ENCODE results near the gene STK11.
A peak's percentile ranks its signal among the peaks of the same experiment; 100 is the strongest.

STK11 gene

DNA sequence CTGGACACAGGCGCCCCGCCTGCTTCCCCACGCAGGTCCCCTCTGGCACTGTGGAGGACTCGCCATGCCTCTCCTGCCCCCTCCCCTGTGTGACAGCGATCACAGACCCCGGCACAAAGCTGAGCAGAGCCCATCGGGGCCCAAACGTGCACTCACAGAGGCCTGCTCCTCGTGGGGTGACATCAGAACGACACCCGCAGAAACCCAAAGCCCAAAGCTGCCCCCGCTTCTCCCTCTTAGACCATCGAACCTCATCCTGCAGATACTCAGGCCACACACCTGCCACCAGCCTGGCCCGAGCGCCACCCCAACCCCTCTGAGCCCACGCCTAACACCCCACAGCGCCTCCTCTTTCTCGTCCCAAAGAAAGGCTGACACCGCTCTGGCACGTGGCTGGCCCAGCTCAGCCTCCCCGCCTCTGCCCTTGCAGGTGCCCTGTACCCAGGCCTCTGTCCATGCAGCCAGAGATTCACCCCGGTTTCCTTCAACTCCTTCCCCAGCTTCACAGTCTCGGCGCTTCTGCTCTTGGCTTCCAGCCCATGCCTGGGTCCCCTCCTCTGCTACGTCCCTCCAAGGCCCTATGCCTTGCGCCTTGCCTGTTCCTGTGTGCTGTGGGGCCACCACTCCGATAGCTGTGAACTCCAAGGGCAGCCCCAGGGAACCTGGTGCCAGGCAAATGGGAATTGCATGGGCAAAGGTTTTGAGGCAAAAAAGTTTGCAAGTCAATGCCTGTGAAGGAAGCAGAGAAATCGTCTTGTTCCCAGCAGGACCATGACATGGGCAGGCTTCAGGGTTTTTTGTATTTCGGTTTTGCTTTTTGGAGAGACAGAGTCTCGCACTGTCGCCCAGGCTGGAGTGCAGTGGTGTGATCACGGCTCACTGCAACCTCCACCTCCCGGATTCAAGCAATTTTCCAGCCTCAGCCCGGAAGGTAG is 33.1 kb downstream of the STK11 start:
- DNase-seq: no peak

DNA sequence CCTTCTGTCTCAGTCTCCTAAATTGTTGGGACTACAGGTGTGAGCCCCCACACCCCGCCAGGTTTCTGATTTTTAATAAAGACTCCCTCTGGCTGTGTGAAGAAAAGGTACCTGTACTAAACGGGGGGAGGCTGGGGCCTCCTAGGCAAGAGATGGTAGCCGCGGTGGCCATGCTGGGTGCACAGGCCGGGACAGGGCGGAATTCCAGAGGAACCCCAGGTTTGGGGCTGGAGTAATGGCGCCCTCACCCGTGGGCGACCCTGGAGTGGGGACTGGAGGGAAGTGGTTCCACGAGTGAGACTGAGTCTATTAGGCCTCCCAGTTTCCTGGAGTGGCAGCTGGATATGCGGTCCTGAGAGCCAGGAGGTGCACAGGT is 33.8 kb downstream of the STK11 start:
- no peak for DNase-seq

DNA sequence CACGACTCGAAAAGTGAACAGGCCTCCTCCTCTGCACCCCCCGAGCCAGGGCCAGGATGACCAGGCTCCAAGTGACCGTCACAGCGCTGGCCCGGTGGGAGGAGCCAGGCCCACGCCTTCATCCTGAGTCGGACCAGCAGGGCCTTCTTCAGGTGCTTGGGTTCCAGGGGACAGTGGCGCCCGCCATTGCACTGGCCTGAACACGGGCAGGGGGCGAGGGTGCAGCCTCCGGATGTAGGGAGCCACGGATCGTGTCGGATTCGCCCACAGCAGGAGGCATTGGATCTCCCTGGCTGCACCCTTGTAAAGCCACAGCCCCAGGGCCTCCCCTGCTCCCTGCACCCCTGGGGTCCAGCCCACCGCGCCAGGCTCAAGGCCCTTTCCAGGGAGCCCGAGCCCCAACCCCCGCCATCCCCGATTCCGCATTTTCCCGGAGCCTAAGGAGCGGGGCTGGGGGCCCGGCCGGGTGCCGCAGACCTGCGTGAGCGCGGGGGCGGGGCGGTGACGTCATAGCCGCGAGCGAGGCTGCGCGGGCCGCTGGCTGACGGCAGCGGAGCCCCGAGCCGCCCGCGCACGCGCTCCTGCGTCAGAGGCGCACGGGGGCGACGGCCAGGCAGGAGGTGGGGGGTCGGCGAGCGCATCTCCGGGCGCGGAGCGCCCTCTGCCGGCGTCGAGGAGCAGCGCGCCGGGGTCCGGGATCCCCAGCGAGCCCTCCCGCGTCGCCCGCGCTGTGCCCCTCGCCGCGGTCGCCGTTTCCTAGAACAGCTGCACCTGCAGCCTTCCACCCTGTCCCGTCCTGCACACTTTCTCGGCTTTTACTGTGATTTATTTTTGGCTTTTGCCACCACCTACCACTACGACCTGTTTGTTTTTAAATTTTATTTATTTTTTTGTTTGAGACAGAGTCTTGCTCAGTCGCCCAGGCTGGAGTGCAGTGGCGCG is 34.5 kb downstream of the STK11 start:
- DNase-seq: peak; percentile 96

DNA sequence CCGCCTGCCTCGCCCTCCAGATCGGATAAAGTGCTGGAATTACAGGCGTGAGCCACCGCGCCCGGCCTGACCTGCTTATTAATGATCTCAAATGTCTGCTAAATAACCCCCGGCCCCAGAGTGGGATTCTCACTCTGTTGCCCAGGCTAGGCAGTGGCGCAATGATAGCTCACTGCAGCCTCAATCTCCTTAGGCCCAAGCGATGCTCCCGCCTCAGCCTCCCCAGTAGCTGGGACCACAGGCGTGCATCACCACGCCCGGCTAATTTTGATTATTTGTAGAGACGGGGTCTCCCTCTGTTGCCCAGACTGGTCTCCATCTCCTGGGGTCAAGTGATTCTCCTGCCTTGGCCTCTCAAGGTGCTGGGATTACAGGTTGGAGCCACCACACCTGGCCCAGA is 35.3 kb downstream of the STK11 start:
- DNase-seq: no peak

DNA sequence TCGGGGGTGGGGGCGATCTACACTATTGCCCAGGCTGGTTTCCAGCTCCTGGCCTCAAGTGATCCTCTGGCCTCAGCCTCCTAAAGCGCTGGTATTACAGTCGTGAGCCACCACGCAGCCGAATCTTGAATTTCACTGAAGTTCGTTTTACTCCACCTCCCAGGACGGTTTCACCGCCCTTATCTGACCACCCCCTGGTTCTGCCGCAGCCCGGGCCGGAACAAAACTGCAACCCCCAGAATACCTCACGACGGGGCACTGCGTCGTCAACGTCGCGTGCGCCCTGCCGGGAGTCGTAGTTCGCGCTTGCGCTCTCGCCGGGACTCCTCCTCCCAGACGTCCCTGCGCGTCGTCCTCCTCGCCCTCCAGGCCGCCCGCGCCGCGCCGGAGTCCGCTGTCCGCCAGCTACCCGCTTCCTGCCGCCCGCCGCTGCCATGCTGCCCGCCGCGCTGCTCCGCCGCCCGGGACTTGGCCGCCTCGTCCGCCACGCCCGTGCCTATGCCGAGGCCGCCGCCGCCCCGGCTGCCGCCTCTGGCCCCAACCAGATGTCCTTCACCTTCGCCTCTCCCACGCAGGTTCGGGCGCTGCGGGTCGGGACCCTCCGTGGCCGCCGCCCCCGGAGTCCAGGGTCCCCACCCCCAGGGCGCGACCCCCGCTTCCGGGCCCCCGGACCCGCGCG is 36.0 kb downstream of the STK11 start, which contains the start of gene ATP5F1D:
Gene ATP5F1D, plus strand, starts transcription at position 335 of the 679 bp plus-strand sequence. Its CDS starts 100 bp downstream, at position 435.
- DNase-seq: peak; percentile 97

DNA sequence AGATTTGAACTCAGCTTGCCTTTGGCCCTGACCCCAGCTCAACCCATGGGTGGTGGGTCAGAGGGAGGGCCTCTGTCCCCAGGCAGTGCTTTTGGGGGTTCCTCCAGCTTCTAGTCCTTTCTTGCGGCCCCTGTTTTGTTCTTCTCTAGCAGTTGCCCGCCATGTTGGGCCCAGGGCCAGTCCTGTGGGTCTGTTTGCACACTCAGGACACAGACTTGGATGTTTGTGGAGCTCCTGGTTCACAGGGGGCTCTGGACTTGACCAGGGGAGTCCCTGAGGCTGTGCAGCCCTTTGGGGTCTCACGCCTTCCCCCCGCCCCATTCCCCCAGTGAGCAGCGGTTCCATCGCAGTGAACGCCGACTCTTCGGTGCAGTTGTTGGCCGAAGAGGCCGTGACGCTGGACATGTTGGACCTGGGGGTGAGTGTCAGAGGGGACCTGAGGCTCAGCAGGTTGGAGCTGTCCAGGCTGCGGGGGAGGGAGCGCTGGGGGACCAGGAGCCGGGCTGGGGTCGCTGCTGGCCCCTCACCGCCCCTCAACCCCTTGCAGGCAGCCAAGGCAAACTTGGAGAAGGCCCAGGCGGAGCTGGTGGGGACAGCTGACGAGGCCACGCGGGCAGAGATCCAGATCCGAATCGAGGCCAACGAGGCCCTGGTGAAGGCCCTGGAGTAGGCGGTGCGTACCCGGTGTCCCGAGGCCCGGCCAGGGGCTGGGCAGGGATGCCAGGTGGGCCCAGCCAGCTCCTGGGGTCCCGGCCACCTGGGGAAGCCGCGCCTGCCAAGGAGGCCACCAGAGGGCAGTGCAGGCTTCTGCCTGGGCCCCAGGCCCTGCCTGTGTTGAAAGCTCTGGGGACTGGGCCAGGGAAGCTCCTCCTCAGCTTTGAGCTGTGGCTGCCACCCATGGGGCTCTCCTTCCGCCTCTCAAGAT is 38.5 kb downstream of the STK11 start:
- peak; percentile 81 for DNase-seq

DNA sequence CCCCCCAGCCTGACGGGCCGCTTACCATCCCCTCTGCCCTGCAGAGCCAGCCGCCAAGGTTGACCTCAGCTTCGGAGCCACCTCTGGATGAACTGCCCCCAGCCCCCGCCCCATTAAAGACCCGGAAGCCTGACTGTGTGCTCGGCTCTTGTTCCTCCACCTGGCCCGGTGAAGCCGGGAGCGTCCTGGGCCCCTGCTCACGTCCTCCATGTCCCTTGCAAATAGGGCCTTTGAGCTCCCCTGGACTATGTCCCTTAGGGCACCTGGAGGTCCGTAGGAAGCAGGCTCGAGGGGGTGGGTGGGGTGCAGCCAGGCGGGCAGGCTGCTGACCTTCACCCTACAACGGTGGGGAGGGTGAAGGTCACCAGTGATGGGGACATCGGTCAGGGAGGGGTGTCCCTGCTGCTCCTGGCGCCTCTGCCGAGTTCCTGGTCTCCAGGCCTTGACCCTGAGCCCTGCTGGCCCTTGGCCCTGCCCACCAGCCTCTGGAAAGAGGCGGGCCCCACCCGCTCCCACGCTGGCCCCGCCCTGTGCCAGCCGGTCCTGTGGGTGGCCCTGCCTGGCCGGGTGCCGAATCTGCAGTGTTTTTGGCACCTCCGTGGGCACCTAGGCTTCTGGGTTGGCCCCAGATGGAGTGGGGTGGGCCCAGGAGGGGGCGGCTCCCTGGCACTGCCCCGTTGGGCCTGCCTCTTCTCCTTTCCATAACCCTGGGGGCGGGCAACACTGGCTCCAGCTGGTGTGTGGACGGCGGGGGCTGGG is 39.3 kb downstream of the STK11 start:
- DNase-seq: no peak

DNA sequence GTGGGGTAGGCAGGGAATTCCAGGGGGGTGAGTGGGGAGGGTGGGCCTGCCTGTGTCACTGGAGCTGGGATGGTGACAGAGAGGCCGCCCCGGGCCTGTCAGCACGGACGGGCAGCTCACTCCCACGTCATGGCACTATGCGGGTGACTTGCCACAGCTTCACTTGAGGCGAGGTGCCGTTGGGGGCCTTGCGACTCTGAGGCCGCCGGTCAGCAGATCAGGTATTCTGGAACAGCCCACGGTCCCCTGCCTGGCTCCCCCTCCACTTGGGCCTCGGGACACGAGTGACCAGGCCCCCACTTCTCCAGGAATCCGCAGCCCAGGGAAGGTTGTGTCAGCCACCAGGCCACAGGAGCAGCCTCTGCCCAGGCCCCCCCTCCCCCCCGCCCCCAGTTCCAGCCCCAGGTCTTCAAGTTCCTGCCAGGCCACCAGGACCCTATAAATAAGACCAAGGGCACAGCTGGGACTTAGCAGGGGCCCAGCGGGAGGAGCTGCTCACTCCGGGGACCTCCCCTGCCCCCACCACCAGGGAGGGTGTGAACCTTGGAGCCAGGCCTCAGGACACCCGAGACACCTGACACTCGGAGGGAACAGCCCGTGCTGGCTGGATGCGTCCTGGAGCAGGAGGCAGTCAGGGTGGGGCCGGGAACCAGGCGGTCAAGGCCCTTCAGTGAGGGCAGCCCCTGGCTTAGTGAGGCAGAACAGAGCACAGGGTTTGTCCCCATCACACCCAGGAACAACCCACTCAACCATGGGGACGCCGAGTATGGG is 40.1 kb downstream of the STK11 start:
- peak; percentile 24 for DNase-seq

DNA sequence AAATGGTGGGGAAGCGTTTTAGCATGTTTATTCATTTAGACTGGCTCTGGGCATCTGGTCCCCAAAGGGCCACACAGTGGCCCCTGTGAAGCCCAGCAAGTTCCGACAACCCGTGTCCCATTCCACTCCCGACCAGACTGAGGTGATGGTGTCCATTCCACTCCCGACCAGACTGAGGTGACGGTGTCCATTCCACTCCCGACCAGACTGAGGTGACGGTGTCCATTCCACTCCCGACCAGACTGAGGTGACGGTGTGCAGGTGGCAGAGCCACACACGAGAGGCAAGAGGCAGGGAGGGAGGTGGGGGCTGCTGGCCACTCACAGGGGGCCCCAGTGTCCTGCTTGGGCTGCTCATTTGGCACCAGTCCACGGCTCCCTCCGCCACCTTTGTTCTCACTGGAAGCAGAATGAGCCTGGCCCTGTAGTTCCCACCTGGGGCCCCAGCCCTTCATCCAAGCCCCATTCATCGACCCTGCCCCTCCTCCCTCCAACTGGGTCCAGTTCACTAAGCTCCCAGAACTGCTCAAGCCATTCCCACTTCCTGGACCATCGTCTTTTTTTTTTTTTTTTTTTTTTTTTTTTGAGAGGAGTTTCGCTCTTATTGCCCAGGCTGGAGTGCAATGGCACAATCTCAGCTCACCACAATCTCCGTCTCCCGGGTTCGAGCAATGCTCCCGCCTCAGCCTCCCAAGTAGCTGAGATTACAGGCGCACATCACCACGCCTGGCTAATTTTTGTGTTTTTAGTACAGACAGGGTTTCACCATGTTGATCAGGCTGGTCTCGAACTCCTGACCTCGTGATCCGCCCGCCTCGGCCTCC is 40.9 kb downstream of the STK11 start:
- peak; percentile 57 for DNase-seq

DNA sequence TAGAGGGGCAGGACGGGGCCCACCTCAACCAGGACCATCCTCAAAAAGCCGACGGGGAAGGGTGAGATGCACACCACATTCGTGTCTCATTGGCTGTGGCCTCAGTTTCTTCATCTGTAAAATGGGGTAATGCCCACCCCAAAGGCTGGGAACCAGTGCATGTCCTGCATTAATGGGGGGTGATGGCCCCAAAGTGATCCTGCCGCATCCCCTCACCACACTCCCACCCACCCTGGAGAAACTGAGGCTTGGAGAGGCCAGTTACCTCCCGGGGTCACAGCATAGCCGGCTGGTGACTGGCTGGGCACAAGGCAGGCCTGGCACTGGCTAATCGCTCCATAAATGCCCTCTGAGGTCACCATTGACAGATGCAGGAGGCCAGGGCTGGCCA is 42.2 kb downstream of the STK11 start:
- no peak for DNase-seq

DNA sequence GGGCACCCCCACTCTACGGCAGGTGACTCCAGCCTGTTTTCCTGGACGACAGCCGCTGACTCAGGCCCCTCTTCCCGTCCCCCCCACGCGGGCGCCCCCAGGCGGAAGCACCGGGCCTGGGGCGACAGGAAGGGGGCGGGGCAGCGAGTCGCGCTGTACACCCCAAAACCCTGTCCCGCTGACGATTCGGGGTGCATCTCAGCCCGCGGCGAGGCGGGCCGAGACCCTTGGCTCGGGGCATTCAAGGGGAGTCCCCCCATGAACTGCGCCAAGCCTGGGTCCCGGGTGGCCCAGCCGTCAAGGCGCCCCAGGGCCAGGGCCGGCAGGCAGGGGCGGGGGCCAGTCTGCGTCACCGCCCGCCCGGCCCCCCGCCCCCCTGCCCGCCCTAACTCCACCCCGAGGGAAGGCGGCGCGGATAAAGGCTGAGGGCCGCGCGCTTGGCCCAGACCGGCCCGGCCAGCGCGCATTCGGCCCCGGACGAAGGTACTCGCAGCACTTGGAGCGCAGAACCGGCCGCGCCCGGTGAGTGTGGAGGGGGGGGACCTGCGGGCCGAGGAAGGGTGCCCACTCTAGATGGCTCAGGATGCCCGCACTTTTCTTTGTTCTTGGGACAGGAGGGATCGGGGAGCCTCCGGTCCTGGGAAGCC is 42.7 kb downstream of the STK11 start, which contains the start of gene MIDN:
Gene MIDN, plus strand, starts transcription at position 445 of the 647 bp plus-strand sequence. CDS start 1,714 bp downstream, outside the sequence.
- peak; percentile 94 for DNase-seq

DNA sequence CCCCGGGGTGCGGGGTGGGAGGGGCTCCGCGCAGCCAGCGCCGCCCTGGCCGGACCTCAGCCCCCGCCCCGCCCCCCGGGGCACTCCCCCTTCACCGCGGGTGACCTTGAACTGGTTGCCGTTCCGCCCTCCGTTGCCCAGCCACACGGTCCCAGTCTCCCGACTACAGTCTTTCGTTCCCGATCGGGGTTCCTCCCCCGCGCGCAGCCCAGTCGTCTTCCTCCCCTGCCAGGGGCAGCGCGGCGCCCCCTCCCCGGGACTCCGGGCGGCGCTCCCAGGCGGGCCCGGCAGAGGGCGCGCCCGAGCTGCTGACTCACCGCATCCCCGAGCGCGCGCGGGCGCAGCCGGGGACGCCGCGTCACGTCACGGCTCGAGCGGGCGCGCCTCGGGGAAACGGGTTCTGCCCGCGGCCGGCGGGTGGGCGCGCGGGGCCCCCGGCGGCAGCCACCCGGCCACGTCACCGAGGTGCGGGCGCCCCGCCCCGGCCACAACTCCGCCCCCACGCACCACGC is 43.3 kb downstream of the STK11 start:
- DNase-seq: peak; percentile 94

DNA sequence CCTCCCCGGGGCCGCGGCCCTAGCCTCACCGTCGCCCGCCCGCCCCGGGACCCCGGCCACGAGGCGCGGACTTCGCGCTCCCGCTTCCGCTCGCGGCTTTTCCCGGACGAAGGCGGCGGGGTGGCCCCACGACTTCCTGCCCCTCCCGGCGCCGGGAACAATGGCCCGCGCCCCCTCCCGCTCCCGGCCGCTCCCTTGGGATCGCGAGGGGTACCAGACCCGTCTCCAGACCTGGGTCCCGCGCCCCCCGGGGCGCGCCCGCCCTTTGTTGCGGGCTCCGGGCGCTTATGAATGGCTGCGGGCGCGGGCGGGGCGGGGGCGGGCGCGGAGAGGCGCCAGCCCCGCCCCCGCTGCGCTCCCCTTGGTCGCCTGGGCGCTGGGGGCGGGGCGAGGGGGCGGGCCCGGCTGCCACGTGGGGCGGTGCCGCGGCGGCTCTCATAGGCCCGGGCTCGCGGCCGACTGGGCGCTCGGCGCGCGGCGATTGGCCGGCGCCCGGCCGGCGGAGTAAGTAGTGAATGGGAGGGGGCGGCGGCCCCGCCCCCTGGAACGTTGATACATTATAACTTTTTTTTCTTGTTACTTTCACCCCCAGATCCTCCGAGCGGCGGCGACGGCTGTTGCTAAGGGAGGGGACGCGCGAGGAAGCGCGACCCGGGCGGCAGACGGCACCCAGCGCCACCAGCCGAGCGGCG is 43.9 kb downstream of the STK11 start:
- DNase-seq: peak; percentile 99

DNA sequence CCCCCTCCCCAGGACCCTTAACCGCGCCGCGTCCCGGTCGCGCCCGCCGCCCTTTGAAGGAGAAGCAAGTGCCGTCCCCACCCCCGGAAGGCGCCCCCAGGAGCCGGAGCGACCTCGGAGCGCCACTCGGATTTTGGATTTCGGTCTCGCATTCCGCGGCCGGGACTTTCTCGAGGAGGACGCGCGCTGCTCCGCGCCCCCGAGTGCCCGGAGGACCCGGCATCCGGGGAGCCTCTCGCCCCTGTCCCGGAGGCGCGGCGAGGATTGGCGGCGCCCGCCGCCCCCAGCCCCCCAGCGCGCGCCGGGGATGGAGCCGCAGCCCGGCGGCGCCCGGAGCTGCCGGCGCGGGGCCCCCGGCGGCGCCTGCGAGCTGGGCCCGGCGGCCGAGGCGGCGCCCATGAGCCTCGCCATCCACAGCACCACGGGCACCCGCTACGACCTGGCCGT is 44.4 kb downstream of the STK11 start:
- no peak for DNase-seq

DNA sequence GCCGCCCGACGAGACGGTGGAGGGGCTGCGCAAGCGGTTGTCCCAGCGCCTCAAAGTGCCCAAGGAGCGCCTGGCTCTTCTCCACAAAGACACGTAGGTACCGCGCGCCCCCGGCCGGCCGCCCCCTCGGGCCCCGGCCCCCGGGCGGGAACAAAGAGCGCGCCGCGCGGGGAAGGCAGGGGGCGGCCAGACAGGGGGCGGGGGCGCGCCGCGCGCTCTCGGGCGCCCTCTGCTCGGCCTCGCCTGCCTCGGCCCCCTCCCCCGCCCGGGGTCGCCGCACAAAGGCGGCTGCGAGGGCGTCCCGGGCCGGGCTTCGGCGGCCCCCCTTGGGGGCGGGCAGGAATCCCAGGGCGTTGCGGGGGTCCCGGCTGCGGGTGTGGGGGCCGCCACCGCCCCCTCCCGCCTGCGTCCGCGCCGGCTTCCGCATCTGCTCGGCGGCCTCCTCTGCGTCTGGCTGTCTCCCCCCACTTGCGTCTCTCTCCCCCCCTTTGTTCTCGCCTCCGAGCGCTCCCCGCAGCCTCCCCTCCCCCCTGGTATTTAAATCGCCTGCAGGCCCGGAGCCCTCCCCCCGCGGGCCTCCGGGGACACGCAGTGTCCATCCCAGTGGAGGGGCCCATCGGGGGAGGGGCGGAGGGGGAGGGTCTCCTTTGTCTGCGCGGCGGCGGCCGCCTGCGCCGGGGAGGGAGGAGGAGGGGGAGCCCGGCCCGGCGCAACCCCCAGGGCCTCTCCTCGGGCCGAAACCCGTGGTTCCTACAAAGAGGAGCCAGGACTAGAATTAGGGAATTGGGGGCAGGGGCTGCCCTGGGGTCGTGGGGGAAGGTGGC is 45.1 kb downstream of the STK11 start:
- DNase-seq: peak; percentile 92

DNA sequence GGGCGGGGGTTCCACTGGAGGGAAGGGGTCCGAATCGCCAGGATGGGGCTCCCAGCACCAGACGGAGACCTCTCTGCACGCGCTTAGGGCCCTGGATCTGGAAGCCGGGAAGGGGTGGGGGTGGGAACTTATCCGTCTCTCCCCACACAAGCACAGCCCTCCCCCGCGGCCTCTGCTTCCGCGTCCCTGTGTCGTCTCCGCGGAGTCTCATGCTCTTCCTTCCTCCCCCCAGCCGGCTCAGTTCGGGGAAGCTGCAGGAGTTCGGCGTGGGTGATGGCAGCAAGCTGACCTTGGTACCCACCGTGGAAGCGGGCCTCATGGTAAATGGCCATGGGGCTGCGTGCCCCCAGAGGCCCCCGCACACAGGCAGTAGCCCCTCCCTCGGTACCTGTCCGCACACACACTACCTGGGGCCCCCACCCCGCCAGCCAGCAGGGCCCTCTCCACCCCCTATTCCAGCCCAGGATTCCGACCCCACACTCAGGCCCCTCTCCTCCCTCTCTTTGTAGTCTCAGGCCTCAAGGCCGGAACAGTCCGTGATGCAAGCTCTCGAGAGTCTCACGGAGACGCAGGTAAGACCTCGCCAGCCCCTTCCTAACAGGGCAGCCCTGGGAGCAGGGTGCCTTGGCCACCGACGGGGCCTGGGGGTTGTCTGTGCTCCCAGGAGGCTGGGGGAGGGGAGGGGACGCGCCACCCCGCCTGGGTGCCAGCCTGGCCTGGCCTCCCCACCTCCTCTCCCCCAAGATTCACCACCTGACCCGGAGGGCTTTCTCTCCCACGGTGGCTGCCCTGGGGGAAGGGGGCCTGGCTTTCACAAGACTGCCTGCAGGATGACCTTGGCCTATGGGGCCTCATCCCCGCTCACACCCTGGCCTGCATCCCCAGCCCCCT is 46.0 kb downstream of the STK11 start:
- DNase-seq: peak; percentile 78
